Measurements from ENCODE around the gene AGO1. TPM values are rescaled to one million over a fixed set of nuclear protein-coding genes. Genes with fewer than 3 reads are reported as not detected.
"Not testable (repeated sequence)": the region's sequence is repeated elsewhere in the genome, so short reads cannot be mapped to it uniquely, and the experiment has no call there.

AGO1 gene
- total RNA-seq, 4 donors from 2014 or later: 11.2 to 12.6 (median 12.4) TPM

DNA sequence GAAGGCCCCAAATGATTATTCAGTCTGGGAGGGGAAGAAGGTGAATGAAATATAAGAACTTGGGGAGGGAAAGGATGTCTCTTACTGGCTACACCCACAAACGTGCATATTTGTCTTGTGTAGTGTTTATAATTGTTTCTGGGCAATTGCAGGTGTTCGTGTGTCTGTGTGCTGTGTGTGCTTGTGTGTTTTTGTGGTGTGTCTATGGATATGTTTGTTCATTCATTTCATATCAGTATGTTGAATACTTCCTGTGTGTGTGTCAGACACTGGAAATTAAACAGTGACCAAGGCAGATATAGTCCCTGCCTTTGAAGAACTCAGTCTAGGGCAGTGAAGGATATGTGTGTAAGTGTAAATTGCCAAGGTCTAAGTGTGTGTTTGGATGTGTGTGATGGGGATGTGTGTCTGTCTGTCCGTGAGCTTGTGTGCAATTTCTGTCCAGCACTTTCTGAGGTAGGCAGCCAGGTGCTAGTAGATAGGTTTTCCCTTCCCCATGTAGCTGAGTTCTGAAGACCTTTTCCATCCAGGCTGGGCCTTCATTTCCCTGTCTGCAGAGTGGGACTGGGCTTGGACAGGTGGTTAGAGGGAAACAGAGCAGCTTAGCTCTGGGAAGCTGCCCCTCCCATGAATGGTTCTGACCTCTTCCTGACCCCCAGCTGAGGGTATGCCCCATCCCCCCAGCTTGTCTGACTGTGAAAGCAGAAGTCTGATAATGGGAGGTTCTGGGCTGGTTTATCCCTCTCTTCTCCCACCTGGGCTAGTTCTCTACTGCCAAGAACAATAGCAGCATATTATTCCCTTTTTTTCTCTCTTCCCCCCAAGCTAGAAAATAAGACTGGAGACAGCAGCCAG is 3.8 kb downstream of the AGO1 start:
- TF ChIP-seq, protein P1, sequence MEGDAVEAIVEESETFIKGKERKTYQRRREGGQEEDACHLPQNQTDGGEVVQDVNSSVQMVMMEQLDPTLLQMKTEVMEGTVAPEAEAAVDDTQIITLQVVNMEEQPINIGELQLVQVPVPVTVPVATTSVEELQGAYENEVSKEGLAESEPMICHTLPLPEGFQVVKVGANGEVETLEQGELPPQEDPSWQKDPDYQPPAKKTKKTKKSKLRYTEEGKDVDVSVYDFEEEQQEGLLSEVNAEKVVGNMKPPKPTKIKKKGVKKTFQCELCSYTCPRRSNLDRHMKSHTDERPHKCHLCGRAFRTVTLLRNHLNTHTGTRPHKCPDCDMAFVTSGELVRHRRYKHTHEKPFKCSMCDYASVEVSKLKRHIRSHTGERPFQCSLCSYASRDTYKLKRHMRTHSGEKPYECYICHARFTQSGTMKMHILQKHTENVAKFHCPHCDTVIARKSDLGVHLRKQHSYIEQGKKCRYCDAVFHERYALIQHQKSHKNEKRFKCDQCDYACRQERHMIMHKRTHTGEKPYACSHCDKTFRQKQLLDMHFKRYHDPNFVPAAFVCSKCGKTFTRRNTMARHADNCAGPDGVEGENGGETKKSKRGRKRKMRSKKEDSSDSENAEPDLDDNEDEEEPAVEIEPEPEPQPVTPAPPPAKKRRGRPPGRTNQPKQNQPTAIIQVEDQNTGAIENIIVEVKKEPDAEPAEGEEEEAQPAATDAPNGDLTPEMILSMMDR (IDR thresholded peaks at IDR 0.05 in 4 of 5, conservative IDR thresholded peaks at IDR 0.05 in 1 of 5): no peak
- no peak for TF ChIP-seq POLR2A (IDR thresholded peaks at IDR 0.05)
- in situ Hi-C loops (cut with MboI; ENCODE audit: low sequenced_read_pairs in 4 of 4): no loop called here
- Histone ChIP-seq H3K27me3 (no peaks in the 10 kb centered on the region), H3K27ac (no peak overlapping the region), H3K36me3 (peaks cover 0 to 27% of the 10 kb centered on the region in 2 donors), H3K9me3 (no peaks in the 10 kb centered on the region), H3K4me1 (peaks cover 12 to 14% of the 10 kb centered on the region in 2 donors), H3K4me3 (no peak overlapping the region)
- intact Hi-C loops (cut with DNase I; ENCODE audit: low total_unique reads): no loop called here
- no peak for DNase-seq
- no peak for ATAC-seq

DNA sequence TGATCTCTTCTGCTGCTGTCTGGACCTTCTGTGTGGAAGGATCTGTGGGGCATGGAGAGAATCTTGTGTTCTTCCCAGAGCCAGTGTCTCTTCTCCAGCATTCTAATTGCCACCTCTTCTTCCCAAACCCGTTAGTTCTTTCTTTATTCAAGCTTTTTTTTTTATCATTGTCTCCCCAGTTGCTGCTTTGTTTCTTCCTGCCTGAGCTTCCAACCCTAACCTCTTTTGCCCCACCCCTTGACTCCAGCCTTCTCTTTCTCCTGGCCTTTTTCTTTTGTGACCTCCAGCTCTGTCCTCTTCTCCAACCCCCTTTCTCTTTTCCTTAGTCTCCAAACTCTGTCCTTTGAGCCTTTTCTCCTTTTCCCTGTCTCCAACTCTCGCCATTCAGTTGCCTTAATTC is 4.5 kb downstream of the AGO1 start:
- Histone ChIP-seq H3K9me3 (no peaks in the 10 kb centered on the region), H3K4me1 (peaks cover 12 to 14% of the 10 kb centered on the region in 2 donors), H3K27ac (no peak overlapping the region), H3K4me3 (no peak overlapping the region), H3K27me3 (no peaks in the 10 kb centered on the region), H3K36me3 (peaks cover 0 to 33% of the 10 kb centered on the region in 2 donors)
- ATAC-seq: no peak
- in situ Hi-C loops (cut with MboI; ENCODE audit: low sequenced_read_pairs in 4 of 4): no loop called here
- no peak for TF ChIP-seq POLR2A (IDR thresholded peaks at IDR 0.05)
- TF ChIP-seq, protein P1 (IDR thresholded peaks at IDR 0.05 in 4 of 5, conservative IDR thresholded peaks at IDR 0.05 in 1 of 5): no peak
- intact Hi-C loops (cut with DNase I; ENCODE audit: low total_unique reads): no loop called here
- DNase-seq: no peak

DNA sequence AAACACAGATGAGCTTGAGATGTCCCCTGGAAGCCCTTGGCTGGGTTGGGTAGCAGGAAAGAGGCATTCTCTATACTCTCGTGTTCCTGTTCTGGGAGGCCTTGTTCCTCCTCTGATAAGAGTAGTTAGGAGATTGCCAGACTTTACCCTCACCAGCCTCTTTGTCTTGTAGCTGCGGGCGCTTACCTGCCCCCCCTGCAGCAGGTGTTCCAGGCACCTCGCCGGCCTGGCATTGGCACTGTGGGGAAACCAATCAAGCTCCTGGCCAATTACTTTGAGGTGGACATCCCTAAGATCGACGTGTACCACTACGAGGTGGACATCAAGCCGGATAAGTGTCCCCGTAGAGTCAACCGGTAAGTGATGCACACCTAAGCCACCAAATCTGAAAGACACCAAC is 5.2 kb downstream of the AGO1 start:
- Histone ChIP-seq H3K27ac (no peak overlapping the region), H3K36me3 (peaks cover 0 to 41% of the 10 kb centered on the region in 2 donors), H3K9me3 (no peaks in the 10 kb centered on the region), H3K4me1 (peaks cover 12 to 14% of the 10 kb centered on the region in 2 donors), H3K4me3 (no peak overlapping the region), H3K27me3 (no peaks in the 10 kb centered on the region)
- DNase-seq: no peak
- intact Hi-C loops (cut with DNase I; ENCODE audit: low total_unique reads): no loop called here
- no peak for TF ChIP-seq POLR2A (IDR thresholded peaks at IDR 0.05)
- TF ChIP-seq, protein P1 (IDR thresholded peaks at IDR 0.05 in 4 of 5, conservative IDR thresholded peaks at IDR 0.05 in 1 of 5): no peak
- ATAC-seq: no peak
- in situ Hi-C loops (cut with MboI; ENCODE audit: low sequenced_read_pairs in 4 of 4): no loop called here

DNA sequence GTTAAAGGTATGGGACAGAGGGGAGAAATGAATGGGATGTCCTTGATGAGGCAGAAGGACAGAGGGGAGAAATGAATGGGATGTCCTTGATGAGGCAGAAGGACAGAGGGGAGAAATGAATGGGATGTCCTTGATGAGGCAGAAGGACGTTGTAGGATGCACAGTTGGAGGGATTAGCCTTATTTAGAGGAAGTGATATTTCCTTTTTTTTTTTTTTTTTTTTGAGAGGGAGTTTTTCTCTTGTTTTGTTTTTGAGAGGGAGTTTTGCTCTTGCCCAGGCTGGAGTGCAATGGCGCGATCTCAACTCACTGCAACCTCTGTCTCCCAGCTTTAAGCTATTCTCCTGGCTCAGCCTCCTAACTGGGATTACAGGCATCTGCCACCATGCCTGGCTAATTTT is 6.0 kb downstream of the AGO1 start:
- H3K27me3 ChIP-seq; intact Hi-C loops (cut with DNase I; ENCODE audit: low total_unique reads); DNase-seq; H3K4me3 ChIP-seq; in situ Hi-C loops (cut with MboI; ENCODE audit: low sequenced_read_pairs in 4 of 4); H3K27ac ChIP-seq; H3K9me3 ChIP-seq; ATAC-seq: not testable (repeated sequence)
- Histone ChIP-seq H3K4me1 (peaks cover 7 to 18% of the 10 kb centered on the region in 2 donors), H3K36me3 (peaks cover 0 to 47% of the 10 kb centered on the region in 2 donors)

DNA sequence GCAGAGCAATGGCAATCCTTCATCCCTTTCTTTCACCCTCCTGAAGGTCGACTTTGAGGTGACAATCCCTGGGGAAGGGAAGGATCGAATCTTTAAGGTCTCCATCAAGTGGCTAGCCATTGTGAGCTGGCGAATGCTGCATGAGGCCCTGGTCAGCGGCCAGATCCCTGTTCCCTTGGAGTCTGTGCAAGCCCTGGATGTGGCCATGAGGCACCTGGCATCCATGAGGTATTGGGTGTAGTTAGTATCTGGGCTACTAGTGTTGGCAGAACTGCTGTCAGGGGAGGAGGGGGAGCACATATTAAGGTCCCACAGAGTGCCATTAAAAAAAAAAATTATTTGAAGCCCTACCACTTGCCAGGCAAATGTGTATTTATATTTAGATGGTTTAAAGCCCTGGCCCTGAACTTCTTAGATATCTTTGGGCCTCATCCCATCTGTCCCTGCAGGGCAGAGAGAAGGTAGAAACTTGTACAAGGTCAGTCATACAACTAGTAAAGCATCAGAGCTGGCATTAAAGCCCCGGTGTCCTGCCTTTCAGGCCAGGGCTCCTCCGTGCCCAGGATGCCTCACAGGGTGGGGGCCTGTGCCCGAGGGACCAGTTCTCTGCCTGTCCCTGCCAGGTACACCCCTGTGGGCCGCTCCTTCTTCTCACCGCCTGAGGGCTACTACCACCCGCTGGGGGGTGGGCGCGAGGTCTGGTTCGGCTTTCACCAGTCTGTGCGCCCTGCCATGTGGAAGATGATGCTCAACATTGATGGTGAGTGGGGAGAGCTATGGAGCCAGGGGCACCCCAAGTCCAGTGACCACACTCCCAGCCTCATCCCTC is 10.3 kb downstream of the AGO1 start:
- in situ Hi-C loops (cut with MboI; ENCODE audit: low sequenced_read_pairs in 4 of 4): no loop called here
- intact Hi-C loops (cut with DNase I; ENCODE audit: low total_unique reads): no loop called here

More for the DNA sequence above, 10.3 kb downstream of the AGO1 start:
- no peak for ATAC-seq
- Histone ChIP-seq H3K27me3 (no peaks in the 10 kb centered on the region), H3K27ac (peak overlapping the region in 3 of 4 donors; percentile 7 to 28 (median 23)), H3K9me3 (no peaks in the 10 kb centered on the region), H3K4me3 (no peak overlapping the region), H3K4me1 (peaks cover 0 to 4% of the 10 kb centered on the region in 2 donors), H3K36me3 (peaks cover 0 to 79% of the 10 kb centered on the region in 2 donors)
- TF ChIP-seq, protein P1 (IDR thresholded peaks at IDR 0.05 in 4 of 5, conservative IDR thresholded peaks at IDR 0.05 in 1 of 5): no peak
- peak in 1 of 2 donors; percentile 16 for DNase-seq

All from gastrocnemius medialis (tissue), 4 donors.